Measurements from ENCODE around the gene CDK5. TPM values are rescaled to one million over a fixed set of nuclear protein-coding genes. Genes with fewer than 3 reads are reported as not detected.

CDK5 gene
- total and polyA plus RNA-seq, 9 of the 15 experiments (the other 6 are each of a cell fraction or from before 2014, with no cell fraction given): 3.2 to 38.0 (median 27.5) TPM

- TF ChIP-seq BCLAF1 (IDR thresholded peaks at IDR 0.05; ENCODE audit: borderline replicate concordance in 1 of 2, control insufficient read depth in 1 of 2, low read depth in 2 of 2, low read length in 1 of 2) (no peak), MTA2 (IDR thresholded peaks at IDR 0.05; ENCODE audit: low read depth) (no peak; the same call in 1 of the 2 replicates), ILF3 (IDR thresholded peaks at IDR 0.05; ENCODE audit: borderline replicate concordance) (no peak), SIRT6 (IDR thresholded peaks at IDR 0.05; ENCODE audit: low read depth, low read length) (no peak), ZNF316 (IDR thresholded peaks at IDR 0.05) (no peak), TCF7L2 (IDR thresholded peaks at IDR 0.05; ENCODE audit: low read depth, low read length) (no peak), ZSCAN32 (CRISPR knock-in tag; IDR thresholded peaks at IDR 0.05) (no peak), SMAD1 (IDR thresholded peaks at IDR 0.05; ENCODE audit: low read depth, low read length, partially characterized antibody) (no peak), SMARCA5 (IDR thresholded peaks at IDR 0.05) (peak; percentile 98), FOXJ2 (tag; IDR thresholded peaks at IDR 0.05) (0 out of 2 replicates have a peak, but pooled peaks have one; percentile 44), ZBTB43 (CRISPR knock-in tag; IDR thresholded peaks at IDR 0.05) (no peak), PTBP1 (IDR thresholded peaks at IDR 0.05; ENCODE audit: low read depth, low read length) (0 out of 2 replicates have a peak, but pooled peaks have one; percentile 63), ZNF253 (CRISPR knock-in tag; conservative IDR thresholded peaks at IDR 0.05) (no peak), ZNF778 (CRISPR knock-in tag; IDR thresholded peaks at IDR 0.05) (no peak), ZFP36 (IDR thresholded peaks at IDR 0.05; ENCODE audit: low read depth, low read length, partially characterized antibody) (no peak), SMC3 (conservative IDR thresholded peaks at IDR 0.05; ENCODE audit: insufficient read depth, low read depth, low read length) (peak; percentile 85), GABPA (tag; conservative IDR thresholded peaks at IDR 0.05; ENCODE audit: low read depth) (no peak), STAT5B (CRISPR knock-in tag; IDR thresholded peaks at IDR 0.05) (no peak), ETV1 (tag; conservative IDR thresholded peaks at IDR 0.05; ENCODE audit: low read depth) (0 out of 2 replicates have a peak, but pooled peaks have one; percentile 37), MYNN (IDR thresholded peaks at IDR 0.05) (peak; percentile 80; the same call in 1 of the 2 replicates), MYNN (CRISPR knock-in tag; IDR thresholded peaks at IDR 0.05) (no peak), ZNF449 (CRISPR knock-in tag; IDR thresholded peaks at IDR 0.05) (no peak), RB1 (IDR thresholded peaks at IDR 0.05; ENCODE audit: low read depth) (peak; percentile 88), E2F1 (CRISPR knock-in tag; IDR thresholded peaks at IDR 0.05) (peak; percentile 51; the same call in 1 of the 2 replicates)
Observed at GRCh38 chr7:151017953-151018420, 39.7 kb downstream of the CDK5 start (continued).

All from K562 (cell line).